Measurements from ENCODE around the gene KMT2C. TPM values are rescaled to one million over a fixed set of nuclear protein-coding genes. Genes with fewer than 3 reads are reported as not detected.

The KMT2C gene
- total and polyA plus RNA-seq, 2 of the 8 experiments (the other 6 are each of a cell fraction or from before 2014, with no cell fraction given) = 9.1 to 40.8 TPM

DNA sequence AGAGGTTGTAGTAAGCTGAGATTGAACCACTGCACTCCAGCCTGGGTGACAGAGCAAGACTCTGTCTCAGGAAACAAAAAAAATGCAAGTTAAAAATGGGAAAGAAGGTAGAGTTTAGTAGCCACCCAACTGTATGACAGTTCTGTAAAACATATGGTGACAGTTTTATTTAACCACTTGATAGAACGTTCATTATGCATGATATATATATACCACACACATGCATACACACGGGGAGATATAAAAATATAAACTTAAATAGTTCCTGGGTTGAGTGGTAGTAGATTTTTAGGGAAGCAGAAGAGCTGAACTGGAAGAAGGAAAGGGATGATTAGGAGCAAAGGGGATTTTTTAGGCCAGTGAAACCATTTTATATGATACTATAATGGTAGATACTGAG lies 120.0 kb downstream of the KMT2C start:
- no peak overlapping the region for H3K4me2 ChIP-seq (ENCODE audit: insufficient read depth in 1 of 2, low read depth in 2 of 2, low read length in 2 of 2)
- H2BK20ac ChIP-seq (ENCODE audit: low read length) = no peak overlapping the region
- no peak overlapping the region for H3K4ac ChIP-seq (replicated peaks; ENCODE audit: insufficient read length, low read depth, low read length)
- DNase-seq (ENCODE audit: low read depth in 1 of 2, low spot score in 2 of 2) = no peak
- H2BK12ac ChIP-seq (ENCODE audit: low read depth, low read length) = no peak overlapping the region
- H4K8ac ChIP-seq (ENCODE audit: extremely low read depth, insufficient read depth, low read length) = no peak overlapping the region
- H3K79me1 ChIP-seq (ENCODE audit: low read depth, low read length) = no peaks in the 10 kb centered on the region
- H3K18ac ChIP-seq (ENCODE audit: extremely low read depth, low read length) = no peak overlapping the region
- no peak overlapping the region for H2BK15ac ChIP-seq (ENCODE audit: low read length)
- H3K36me3 ChIP-seq (ENCODE audit: control insufficient read depth in 2 of 4, insufficient read depth in 4 of 4, low read length in 3 of 4) = no peaks in the 10 kb centered on the region
- 75% methylated on average over 2 of the region's 2 CpGs; no CpG with 5 or more reads in 1 of the 2 experiments for WGBS, 2 experiments (ENCODE audit: extremely low coverage in 1 of 2, insufficient coverage in 1 of 2, insufficient read length in 1 of 2, insufficient replicate concordance in 2 of 2, low coverage in 1 of 2, low lambda C conversion rate in 2 of 2, missing lambda C conversion rate in 1 of 2)
- no peak overlapping the region for H2AK5ac ChIP-seq (ENCODE audit: low read depth, low read length)
- TF ChIP-seq GABPA (IDR thresholded peaks at IDR 0.05; ENCODE audit: borderline replicate concordance, insufficient read depth, low read length) = no peak
- no peak for TF ChIP-seq KDM4A (IDR thresholded peaks at IDR 0.05; ENCODE audit: low read depth, low read length, severe bottlenecking)
- no peak for TF ChIP-seq POLR2AphosphoS5 (IDR thresholded peaks at IDR 0.05; ENCODE audit: low read depth, low read length)
- no peak for TF ChIP-seq SP4 (IDR thresholded peaks at IDR 0.05; ENCODE audit: low read length)
- TF ChIP-seq NANOG (IDR thresholded peaks at IDR 0.05; ENCODE audit: insufficient read depth, low read depth, low read length, poor library complexity, severe bottlenecking) = no peak
- no peak for TF ChIP-seq KDM1A (IDR thresholded peaks at IDR 0.05; ENCODE audit: borderline replicate concordance, low read length)
- no peak for TF ChIP-seq KDM5A (IDR thresholded peaks at IDR 0.05; ENCODE audit: low read length)
- no peak for TF ChIP-seq SIRT6 (IDR thresholded peaks at IDR 0.05; ENCODE audit: low read length)
- TF ChIP-seq BCL11A (IDR thresholded peaks at IDR 0.05; ENCODE audit: low read depth in 2 of 2, low read length in 2 of 2) = no peak
- TF ChIP-seq ATF3 (IDR thresholded peaks at IDR 0.05; ENCODE audit: insufficient read depth, low read depth, low read length) = no peak
- TF ChIP-seq CBX5 (IDR thresholded peaks at IDR 0.05; ENCODE audit: low read depth, low read length) = no peak
- TF ChIP-seq TBP (IDR thresholded peaks at IDR 0.05; ENCODE audit: low read depth, low read length) = no peak
- H3K14ac ChIP-seq (ENCODE audit: insufficient read length) = no peak overlapping the region
- H4K5ac ChIP-seq (ENCODE audit: insufficient read length, low read depth, low read length) = no peak overlapping the region
- H3K56ac ChIP-seq (replicated peaks; ENCODE audit: insufficient read length, low read depth, low read length) = no peak overlapping the region
- no peak for FAIRE-seq
- ChIA-PET CTCF (ENCODE audit: partially characterized antibody) (interaction anchor here (0.6 to 0.9 kb wide), 3 partner anchors 12 to 409 kb away, joined by 3 read pairs; no protein-coding TSS in a partner anchor), POLR2A (ENCODE audit: partially characterized antibody) (interaction anchor here (1.2 kb wide), 1 partner anchor 11 kb away, joined by 3 read pairs; no protein-coding TSS in a partner anchor)
- no peaks in the 10 kb centered on the region for H3K4me1 ChIP-seq (replicated peaks in 1 of 4; ENCODE audit: control insufficient read depth in 3 of 4, insufficient read depth in 4 of 4, low read length in 3 of 4)
- no peak overlapping the region for H4K91ac ChIP-seq (replicated peaks; ENCODE audit: insufficient read length, low read length)
- no peak overlapping the region for H3K27ac ChIP-seq (ENCODE audit: low read depth, low read length)
- no peak overlapping the region for H2AFZ ChIP-seq (ENCODE audit: low read length)
- H3K9ac ChIP-seq (replicated peaks in 1 of 4; ENCODE audit: extremely low read depth in 1 of 4, low read depth in 3 of 4, low read length in 3 of 4) = no peak overlapping the region
- H2BK5ac ChIP-seq (ENCODE audit: low read depth, low read length) = no peak overlapping the region
- peaks cover 0 to 14% of the 10 kb centered on the region in 2 experiments; a peak in 2 of 4 replicates for H3K79me2 ChIP-seq (ENCODE audit: control insufficient read depth in 1 of 2, insufficient read depth in 2 of 2, low read length in 2 of 2)
- H3K9me3 ChIP-seq (ENCODE audit: insufficient read depth in 2 of 2, low read depth in 1 of 2, low read length in 1 of 2) = no peaks in the 10 kb centered on the region
- no peaks in the 10 kb centered on the region for H3K27me3 ChIP-seq (replicated peaks in 1 of 4; ENCODE audit: control insufficient read depth in 3 of 4, extremely low read depth in 1 of 4, insufficient read depth in 3 of 4, low read length in 3 of 4)
- no peak overlapping the region for H3K23ac ChIP-seq (ENCODE audit: insufficient read length)
- no peaks in the 10 kb centered on the region for H3K23me2 ChIP-seq (ENCODE audit: low read depth, low read length)
- peaks cover 0 to 2% of the 10 kb centered on the region in 2 experiments for H4K20me1 ChIP-seq (replicated peaks in 1 of 2; ENCODE audit: control insufficient read depth in 1 of 2, insufficient read depth in 2 of 2, low read length in 2 of 2)
- no peak overlapping the region for H3K4me3 ChIP-seq (ENCODE audit: extremely low read depth in 1 of 4, insufficient read depth in 2 of 4, low read depth in 3 of 4, low read length in 4 of 4)
- no peak overlapping the region for H2BK120ac ChIP-seq (replicated peaks; ENCODE audit: low read depth, low read length)

Data from H1 (cell line).